AG10803 (cell line): ENCODE results near the gene INSYN2B.
A peak's percentile ranks its signal among the peaks of the same experiment; 100 is the strongest.

ENCODE experiments used
- DNase-seq: peaks from one replicate; pipeline ENCODE4 v3.0.0; 2010; ENCODE audit warnings: low read depth
- H3K4me3 ChIP-seq: 2 replicates; pipeline ENCODE4 v1.5.1; 2011; ENCODE audit warnings: mild to moderate bottlenecking, low read length, control low read depth
- CTCF ChIP-seq: conservative IDR thresholded peaks from 2 replicates; pipeline ENCODE4 v1.5.1; 2011; ENCODE audit warnings: mild to moderate bottlenecking, low read length, control low read depth, inconsistent platforms

The INSYN2B gene

GRCh38 chr5:169848792-169849191 lies 131.5 kb downstream of the INSYN2B start:
- H3K4me3 ChIP-seq: no peak overlapping the region
- no peak for DNase-seq
- TF ChIP-seq CTCF: no peak

DNA sequence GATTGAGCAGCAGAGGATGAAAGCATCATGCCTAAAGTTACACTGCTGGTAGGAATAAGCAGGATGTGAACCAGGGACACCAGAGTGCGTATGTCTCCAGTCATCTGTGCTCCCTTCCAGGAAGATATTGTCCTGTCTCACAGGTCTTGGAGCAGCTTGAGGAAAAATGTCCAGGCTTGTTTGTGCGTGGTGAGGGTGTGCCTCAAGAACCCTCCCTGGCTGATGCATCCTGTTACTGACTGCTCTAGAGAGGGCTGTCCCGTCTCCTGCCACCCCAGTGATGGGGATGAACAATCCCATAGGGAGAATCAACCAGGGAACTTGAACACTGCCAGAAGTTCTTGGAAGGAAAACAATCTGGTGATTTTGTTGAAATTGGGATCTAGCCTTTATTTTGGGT lies 132.0 kb downstream of the INSYN2B start:
- TF ChIP-seq CTCF: no peak
- H3K4me3 ChIP-seq: no peak overlapping the region
- DNase-seq: no peak

- H3K4me3 ChIP-seq: no peak overlapping the region
- no peak for DNase-seq
- TF ChIP-seq CTCF: no peak
These were observed 132.8 kb downstream of the INSYN2B start for GRCh38 chr5:169847519-169847918.

GRCh38 chr5:169842699-169843098 lies 137.6 kb downstream of the INSYN2B start:
- peak; percentile 7 for DNase-seq
- H3K4me3 ChIP-seq: no peak overlapping the region
- no peak for TF ChIP-seq CTCF

DNA sequence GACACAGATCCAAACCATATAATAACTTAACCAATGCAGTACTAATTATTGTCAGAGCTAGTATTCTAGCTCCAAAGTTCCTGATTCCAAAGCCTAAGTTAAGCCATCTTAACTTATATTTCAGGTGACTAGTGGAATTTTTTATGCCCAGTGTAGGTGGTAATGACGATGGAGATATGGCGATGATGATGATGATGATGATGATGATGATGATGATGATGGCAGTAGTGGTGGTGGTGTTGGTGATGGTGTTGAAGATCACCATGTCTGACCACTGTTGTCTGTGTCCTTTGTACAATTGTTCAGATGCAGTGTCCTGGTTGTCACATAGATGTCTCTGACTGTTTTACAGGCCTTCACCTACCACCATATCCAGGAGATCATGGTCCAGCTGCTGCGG lies 139.9 kb downstream of the INSYN2B start:
- TF ChIP-seq CTCF: no peak
- no peak for DNase-seq
- H3K4me3 ChIP-seq: no peak overlapping the region

- no peak for TF ChIP-seq CTCF
- DNase-seq: no peak
- H3K4me3 ChIP-seq: no peak overlapping the region
These were observed 141.6 kb downstream of the INSYN2B start for GRCh38 chr5:169838688-169839087.

DNA sequence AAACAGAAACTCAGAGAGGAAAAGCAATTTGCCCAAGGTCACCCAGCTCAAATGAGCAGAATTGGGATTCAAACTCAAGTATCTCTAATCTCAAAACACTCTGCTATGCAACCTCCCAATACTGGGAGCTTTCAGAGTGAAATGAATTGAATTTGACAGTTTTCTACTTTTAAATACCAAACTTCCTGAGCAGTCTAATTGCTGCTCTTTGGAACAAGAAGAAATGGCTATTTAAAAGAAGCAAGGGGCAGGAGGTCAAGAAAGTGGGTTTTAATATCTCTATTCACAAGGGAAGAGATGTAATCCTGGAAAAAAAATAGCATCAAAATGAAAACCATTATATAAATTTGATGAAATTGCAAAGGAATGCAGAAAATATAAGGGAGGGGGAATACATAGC lies 142.6 kb downstream of the INSYN2B start:
- no peak for TF ChIP-seq CTCF
- DNase-seq: no peak
- no peak overlapping the region for H3K4me3 ChIP-seq
